ENCODE data around the gene DLGAP1.

DLGAP1 gene

GRCh38 chr18:3892152-3892551 is 563.0 kb downstream of the DLGAP1 start:
- no peak for TF ChIP-seq CTCF (IDR thresholded peaks at IDR 0.05)
- no peak overlapping the region for H3K27ac ChIP-seq
- H3K4me3 ChIP-seq (ENCODE audit: low read depth in 1 of 2, low read length in 1 of 2), result no peak overlapping the region
- no peaks in the 10 kb centered on the region for H3K9me3 ChIP-seq
- peaks cover 2% of the 10 kb centered on the region for H3K27me3 ChIP-seq
- no peaks in the 10 kb centered on the region for H3K36me3 ChIP-seq
- no peaks in the 10 kb centered on the region for H3K4me1 ChIP-seq (ENCODE audit: control insufficient read depth in 1 of 2, insufficient read depth in 1 of 2, low read depth in 1 of 2, low read length in 1 of 2)

DNA sequence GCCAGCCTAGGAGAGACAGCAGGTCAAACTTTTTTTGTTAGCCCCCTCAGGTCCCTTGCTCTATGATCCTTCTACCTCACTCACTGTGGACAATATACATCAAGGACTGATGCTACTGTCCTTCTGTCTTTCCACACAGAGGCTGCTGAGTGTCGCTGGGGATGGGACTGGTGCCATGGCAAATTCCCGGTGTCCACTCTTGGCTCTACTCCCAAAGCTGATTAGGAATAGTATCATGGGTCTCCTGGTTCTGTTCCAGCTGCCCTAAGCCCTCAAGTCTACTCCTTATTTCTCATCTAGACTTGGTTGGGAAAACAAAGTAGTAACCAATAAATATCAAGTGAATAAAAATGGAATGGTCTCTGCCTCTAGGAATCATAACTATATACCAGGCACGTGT is 563.9 kb downstream of the DLGAP1 start:
- Histone ChIP-seq H3K36me3 (no peaks in the 10 kb centered on the region), H3K4me1 (ENCODE audit: control insufficient read depth in 1 of 2, insufficient read depth in 1 of 2, low read depth in 1 of 2, low read length in 1 of 2) (no peaks in the 10 kb centered on the region), H3K9me3 (no peaks in the 10 kb centered on the region), H3K27me3 (peaks cover 12% of the 10 kb centered on the region), H3K4me3 (ENCODE audit: low read depth in 1 of 2, low read length in 1 of 2) (no peak overlapping the region), H3K27ac (no peak overlapping the region)
- TF ChIP-seq CTCF (IDR thresholded peaks at IDR 0.05), result no peak

GRCh38 chr18:3889803-3890202 is 565.3 kb downstream of the DLGAP1 start:
- Histone ChIP-seq H3K36me3 (no peaks in the 10 kb centered on the region), H3K4me1 (ENCODE audit: control insufficient read depth in 1 of 2, insufficient read depth in 1 of 2, low read depth in 1 of 2, low read length in 1 of 2) (no peaks in the 10 kb centered on the region), H3K27me3 (peaks cover 12% of the 10 kb centered on the region), H3K4me3 (ENCODE audit: low read depth in 1 of 2, low read length in 1 of 2) (no peak overlapping the region), H3K9me3 (no peaks in the 10 kb centered on the region), H3K27ac (no peak overlapping the region)
- TF ChIP-seq CTCF (IDR thresholded peaks at IDR 0.05), result no peak

DNA sequence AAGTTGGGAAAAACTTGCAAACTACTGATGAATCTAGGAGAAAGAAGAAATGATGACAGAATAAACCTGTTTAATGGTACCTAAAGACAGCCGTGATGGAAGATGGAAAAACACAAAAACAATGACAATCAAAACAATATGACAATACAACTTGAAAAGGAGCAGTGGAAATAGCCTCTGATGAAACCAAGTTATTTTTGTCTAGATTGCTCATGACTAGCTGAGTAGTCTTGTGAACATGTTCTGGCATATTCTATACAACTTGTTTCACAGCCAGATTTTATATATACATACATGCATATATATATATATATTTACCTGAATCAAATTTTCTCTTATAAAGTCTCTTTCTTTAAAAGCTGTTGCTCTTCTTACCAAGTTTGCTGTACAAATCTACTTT is 566.0 kb downstream of the DLGAP1 start:
- Histone ChIP-seq H3K36me3 (no peaks in the 10 kb centered on the region), H3K9me3 (no peaks in the 10 kb centered on the region), H3K27ac (no peak overlapping the region), H3K4me1 (ENCODE audit: control insufficient read depth in 1 of 2, insufficient read depth in 1 of 2, low read depth in 1 of 2, low read length in 1 of 2) (no peaks in the 10 kb centered on the region), H3K27me3 (peaks cover 12% of the 10 kb centered on the region), H3K4me3 (ENCODE audit: low read depth in 1 of 2, low read length in 1 of 2) (no peak overlapping the region)
- TF ChIP-seq CTCF (IDR thresholded peaks at IDR 0.05), result no peak

DNA sequence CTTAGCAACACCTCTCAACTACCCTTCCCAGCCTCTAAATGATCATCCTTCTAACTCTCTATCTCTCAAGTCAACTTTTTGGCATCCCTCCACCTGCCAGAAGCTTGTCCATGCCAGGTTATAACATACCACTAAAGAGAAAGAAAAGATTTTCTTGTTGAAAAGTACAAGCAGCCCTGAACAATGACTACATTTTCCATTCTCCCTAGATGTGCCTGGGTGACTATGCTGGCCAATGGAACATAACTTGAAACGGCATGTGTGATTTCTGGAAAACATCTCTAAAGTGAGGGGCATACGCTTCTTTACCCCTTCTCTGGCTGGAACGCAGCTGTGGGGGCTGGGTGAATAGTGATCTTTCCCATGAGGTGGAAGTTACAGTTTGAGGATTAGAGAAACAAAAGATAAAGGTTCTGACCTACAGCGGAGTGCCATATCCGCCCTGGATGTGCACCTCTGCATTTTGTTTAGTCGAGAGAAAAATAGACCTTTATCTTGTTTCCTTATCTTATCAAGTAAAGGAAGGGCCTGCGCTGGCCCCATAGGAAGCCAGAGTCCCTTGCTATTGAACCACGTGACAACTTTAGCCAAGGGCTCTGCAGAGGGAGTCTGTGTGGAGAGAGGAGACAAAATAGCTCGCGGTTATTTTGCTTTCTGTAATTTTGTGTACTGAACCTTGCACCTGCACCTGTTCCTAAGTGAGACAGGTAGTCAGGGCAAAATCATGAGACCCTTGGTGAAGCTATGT is 568.4 kb downstream of the DLGAP1 start:
- no peaks in the 10 kb centered on the region for H3K9me3 ChIP-seq
- no peaks in the 10 kb centered on the region for H3K36me3 ChIP-seq
- H3K27ac ChIP-seq, result no peak overlapping the region
- no peak overlapping the region for H3K4me3 ChIP-seq (ENCODE audit: low read depth in 1 of 2, low read length in 1 of 2)
- no peak for TF ChIP-seq CTCF (IDR thresholded peaks at IDR 0.05)
- peaks cover 12% of the 10 kb centered on the region for H3K27me3 ChIP-seq
- H3K4me1 ChIP-seq (ENCODE audit: control insufficient read depth in 1 of 2, insufficient read depth in 1 of 2, low read depth in 1 of 2, low read length in 1 of 2), result no peaks in the 10 kb centered on the region

Measured in neutrophil (primary cell).